ENCODE measurements around the gene FBXO8. TPM values are rescaled to one million over a fixed set of nuclear protein-coding genes. Genes with fewer than 3 reads are reported as not detected.
"Not testable (repeated sequence)": the region's sequence is repeated elsewhere in the genome, so short reads cannot be mapped to it uniquely, and the experiment has no call there.

Gene FBXO8
- total RNA-seq, 1 donor from 2014 or later = 12.8 TPM

GRCh38 chr4:174266416-174266815 is 17.1 kb downstream of the FBXO8 start:
- Mint-ChIP-seq H3K4me3 (ENCODE audit: low read depth) (no peak overlapping the region), H3K27ac (no peak overlapping the region), H3K9me3 (ENCODE audit: low read depth) (no peaks in the 10 kb centered on the region), H3K36me3 (ENCODE audit: insufficient read depth) (no peaks in the 10 kb centered on the region), H3K27me3 (no peaks in the 10 kb centered on the region), H3K4me1 (ENCODE audit: low read depth) (no peaks in the 10 kb centered on the region)
- TF ChIP-seq CTCF (IDR thresholded peaks at IDR 0.05; ENCODE audit: unreplicated experiment) = no peak
- no peak for DNase-seq (ENCODE audit: low spot score, unreplicated experiment)

GRCh38 chr4:174265916-174266315 is 17.6 kb downstream of the FBXO8 start:
- no peak for DNase-seq (ENCODE audit: low spot score, unreplicated experiment)
- H3K27me3 Mint-ChIP-seq = no peaks in the 10 kb centered on the region
- H3K4me3 Mint-ChIP-seq (ENCODE audit: low read depth) = no peak overlapping the region
- TF ChIP-seq CTCF (IDR thresholded peaks at IDR 0.05; ENCODE audit: unreplicated experiment) = no peak
- H3K36me3 Mint-ChIP-seq (ENCODE audit: insufficient read depth) = no peaks in the 10 kb centered on the region
- H3K4me1 Mint-ChIP-seq (ENCODE audit: low read depth) = no peaks in the 10 kb centered on the region
- H3K27ac Mint-ChIP-seq = no peak overlapping the region
- H3K9me3 Mint-ChIP-seq (ENCODE audit: low read depth) = no peaks in the 10 kb centered on the region

DNA sequence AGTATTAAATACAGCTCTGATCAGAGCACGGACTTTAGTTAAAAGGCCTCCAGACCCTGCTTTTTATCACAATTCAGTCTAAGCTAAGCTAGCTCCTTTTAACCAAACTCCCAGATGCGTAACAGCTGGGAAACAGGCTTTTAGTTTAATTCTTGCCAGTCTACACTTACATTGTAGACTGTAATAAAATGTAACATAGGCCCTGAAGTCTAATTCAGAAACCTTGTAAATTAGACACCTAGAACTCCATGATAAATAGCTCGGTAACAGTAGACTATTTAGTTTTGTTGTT is 20.1 kb downstream of the FBXO8 start:
- TF ChIP-seq CTCF (IDR thresholded peaks at IDR 0.05; ENCODE audit: unreplicated experiment) = no peak
- H3K27ac Mint-ChIP-seq = no peak overlapping the region
- no peaks in the 10 kb centered on the region for H3K36me3 Mint-ChIP-seq (ENCODE audit: insufficient read depth)

DNA sequence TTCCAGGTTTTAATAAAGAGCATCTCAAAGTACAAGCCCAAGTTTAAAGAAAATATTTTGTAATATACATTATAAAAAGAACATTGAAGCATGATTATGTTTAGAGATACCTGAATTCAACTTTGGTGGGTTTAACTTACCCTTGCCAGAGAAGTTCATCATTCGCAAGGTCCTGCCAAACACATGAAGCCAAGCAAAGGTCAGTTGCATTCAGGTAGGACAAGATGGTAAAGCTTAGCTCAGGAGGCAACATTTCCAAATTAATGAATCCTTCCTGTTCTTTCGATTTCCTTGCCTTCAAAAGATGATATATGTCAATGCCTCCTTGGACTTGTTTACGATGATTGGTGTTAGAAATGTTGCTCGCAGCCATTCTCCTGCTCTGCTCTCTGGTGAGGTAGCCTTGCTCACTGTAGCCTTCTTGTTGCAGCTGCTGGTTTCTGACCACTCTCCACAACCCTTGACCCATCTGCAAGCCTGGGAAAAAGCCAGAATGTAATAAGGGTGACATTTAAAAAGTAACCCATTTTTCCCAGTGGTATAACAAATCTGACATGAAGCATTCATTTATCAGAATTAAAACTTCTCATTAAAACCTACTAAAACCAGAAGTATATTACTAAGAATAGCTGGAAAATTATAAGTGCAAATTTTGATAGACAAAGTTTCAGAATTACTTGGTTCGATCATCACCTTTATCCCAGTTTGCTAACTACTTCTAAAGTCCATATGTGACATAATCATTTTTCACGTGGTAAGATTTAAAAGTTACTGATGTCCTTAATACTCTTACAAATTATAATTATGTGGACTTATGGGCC is 20.6 kb downstream of the FBXO8 start:
- no peak for DNase-seq (ENCODE audit: low spot score, unreplicated experiment)
- Mint-ChIP-seq H3K4me3 (ENCODE audit: low read depth) (no peak overlapping the region), H3K36me3 (ENCODE audit: insufficient read depth) (no peaks in the 10 kb centered on the region), H3K9me3 (ENCODE audit: low read depth) (no peaks in the 10 kb centered on the region), H3K27me3 (no peaks in the 10 kb centered on the region), H3K4me1 (ENCODE audit: low read depth) (peaks cover 5% of the 10 kb centered on the region), H3K27ac (peak overlapping the region; percentile 76)
- TF ChIP-seq CTCF (IDR thresholded peaks at IDR 0.05; ENCODE audit: unreplicated experiment) = no peak

More for the DNA sequence above, 20.1 kb downstream of the FBXO8 start:
- Mint-ChIP-seq H3K9me3 (ENCODE audit: low read depth) (no peaks in the 10 kb centered on the region), H3K4me3 (ENCODE audit: low read depth) (no peak overlapping the region), H3K4me1 (ENCODE audit: low read depth) (peaks cover 5% of the 10 kb centered on the region), H3K27me3 (no peaks in the 10 kb centered on the region)
- no peak for DNase-seq (ENCODE audit: low spot score, unreplicated experiment)

- not testable (repeated sequence) for H3K27ac Mint-ChIP-seq; H3K4me1 Mint-ChIP-seq (ENCODE audit: low read depth); DNase-seq (ENCODE audit: low spot score, unreplicated experiment); H3K36me3 Mint-ChIP-seq (ENCODE audit: insufficient read depth); H3K4me3 Mint-ChIP-seq (ENCODE audit: low read depth); H3K27me3 Mint-ChIP-seq; H3K9me3 Mint-ChIP-seq (ENCODE audit: low read depth)
Measured at GRCh38 chr4:174261432-174261831, 22.0 kb downstream of the FBXO8 start.

DNA sequence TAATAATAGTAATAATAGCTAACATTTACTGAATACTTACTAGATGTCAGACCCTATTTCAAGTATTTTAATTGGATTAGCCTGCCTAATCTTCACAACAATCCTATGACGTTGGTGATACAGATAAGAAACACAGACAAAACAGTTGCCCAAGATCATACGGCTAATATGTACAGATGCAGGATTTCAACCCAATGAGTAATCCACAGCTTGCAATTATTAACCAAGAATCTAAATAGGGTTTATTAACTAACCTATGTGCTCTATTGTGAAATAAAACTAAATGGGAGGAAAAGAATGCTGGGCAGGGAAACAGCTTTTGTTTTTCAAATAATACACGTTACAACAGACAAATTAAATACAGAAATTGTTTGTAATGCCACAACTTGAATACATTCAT is 23.4 kb downstream of the FBXO8 start:
- Mint-ChIP-seq H3K4me3 (ENCODE audit: low read depth) (no peak overlapping the region), H3K27ac (peak overlapping the region; percentile 36), H3K4me1 (ENCODE audit: low read depth) (peaks cover 5% of the 10 kb centered on the region), H3K27me3 (no peaks in the 10 kb centered on the region), H3K9me3 (ENCODE audit: low read depth) (no peaks in the 10 kb centered on the region), H3K36me3 (ENCODE audit: insufficient read depth) (no peaks in the 10 kb centered on the region)
- TF ChIP-seq CTCF (IDR thresholded peaks at IDR 0.05; ENCODE audit: unreplicated experiment) = no peak
- DNase-seq (ENCODE audit: low spot score, unreplicated experiment) = no peak

Data from progenitor cell of endocrine pancreas (in vitro differentiated cells).